Heart right ventricle (tissue), 16 donors: ENCODE data around the gene FBXO9. TPM values are rescaled to one million over a fixed set of nuclear protein-coding genes. Genes with fewer than 3 reads are reported as not detected.

Experiments
- ATAC-seq, 8 donors: fragments of 200-7000 bp; cut with Tn5 transposase; one replicate each; pipeline ENCODE4 v1.9.1; 2020; ENCODE audit warnings: mild to moderate bottlenecking in 8 of 8, moderate library complexity in 8 of 8, moderate number of reproducible peaks in 1 of 8
- DNase-seq, 2 donors: peaks; one replicate each; pipeline ENCODE4 v3.0.0-alpha.2; 2020
- H3K27ac ChIP-seq, 10 donors: fragments of 200-600 bp; sonication (generic) in 2 of 10; one replicate each; pipeline versions ENCODE4 v1.5.0 to v1.8.0; 2020 to 2022; ENCODE audit warnings: mild to moderate bottlenecking in 3 of 10
- H3K27me3 ChIP-seq, 7 donors: fragments of 200-600 bp; one replicate each; pipeline ENCODE4 v1.8.0; 2021 to 2022; ENCODE audit warnings: mild to moderate bottlenecking in 2 of 7
- H3K36me3 ChIP-seq, 9 donors: fragments of 200-600 bp; sonication (generic) in 1 of 9; one replicate each; pipeline versions ENCODE4 v1.5.0 to v1.8.0; 2020 to 2022; ENCODE audit warnings: mild to moderate bottlenecking in 2 of 9
- H3K4me1 ChIP-seq, 9 donors: fragments of 200-600 bp; sonication (generic) in 1 of 9; one replicate each; pipeline versions ENCODE4 v1.5.0 to v1.8.0; 2020 to 2022; ENCODE audit warnings: mild to moderate bottlenecking in 4 of 9
- H3K4me3 ChIP-seq, 10 donors: fragments of 200-600 bp; sonication (generic) in 2 of 10; one replicate each; pipeline versions ENCODE4 v1.5.0 to v1.8.0; 2020 to 2022; ENCODE audit warnings: mild to moderate bottlenecking in 7 of 10, moderate library complexity in 2 of 10
- H3K9me3 ChIP-seq, 11 donors: fragments of 200-600 bp in 10 of 11; sonication (generic) in 2 of 11; one replicate each; pipeline versions ENCODE4 v1.5.0 to v1.8.0; 2013 to 2022; ENCODE audit warnings: mild to moderate bottlenecking in 2 of 11, control low read depth in 1 of 11, moderate library complexity in 1 of 11
- WGBS, 2 donors: extraction: QIAGEN DNeasy Blood & Tissue Kit; methylation state at CpG; one replicate each; pipeline ENCODE4 v1.1.7; 2013; ENCODE audit warnings: inconsistent platforms in 1 of 2; 5-methylcytosine and 5-hydroxymethylcytosine counted together
- intact Hi-C, 10 donors: fragments of 100-400 bp; cut with DNase I; formaldehyde crosslinking; loops; one replicate each; pipeline versions ENCODE4 v1.11.1 to v1.14.2; 2022
- polyA plus RNA-seq, 2 donors: library from polyadenylated mRNA; stranded (reverse); fragments of 200-250 nt; gene quantifications; one replicate each; pipeline ENCODE4 v1.2.3, GENCODE V29; 2013
- total RNA-seq, 10 donors: library from RNA; stranded (reverse); fragmentation: NEBNext Ultra II Directional in 3 of 10; extraction: Animal tissue kit (Norgen Biotek cat#: 25700) in 3 of 10; gene quantifications; one replicate each; pipeline versions ENCODE4 v1.2.1 to v1.2.4, GENCODE V29; 2021 to 2023
- TF ChIP-seq, protein P1 (sequence below), 9 donors: fragments of 200-600 bp; sonication (generic) in 2 of 9; IDR thresholded peaks; one replicate each; pipeline versions ENCODE4 v1.5.0 to v1.8.0; 2021 to 2022; ENCODE audit warnings: antibody characterized with exemption in 9 of 9, mild to moderate bottlenecking in 5 of 9, moderate library complexity in 1 of 9
- donor health status: Arrhythmogenic right ventricular cardiomyopathy.
- donor health status: ischemic (EF 13 %, LVEDD 7.1; RV severe dilation, severe dysfunction).
- donor health status: healthy with polysubstance abuse.
- donor health status: DM: no; HTN: yes; CAD: no.
- donor health status: DM: no; HTN: no; CAD: no.
- donor health status: ischemic (EF 25% LVEDD 6.9; RV normal size, moderate dysfunction).
- donor health status: ischemic (EF 25% LVEDD 5.7; RV mildly dilated, moderate dysfunction).
- donor health status: healthy.
- donor health status: DM: yes; HTN: yes; CAD: no.
- donor health status: Ischemic cardiomyopathy.
- donor health status: ischemic (EF 35%, LVEDD 5.7; RV mildly dilated, moderate dysfunction).
- donor health status: nonischemic (EF 11% LVEDD 7.7; RV severe dilation, severe dysfunction).
- donor health status: DM: yes; HTN: yes; CAD: no.
- donor health status: PGD.
- donor health status: ischemic (EF 29% LVEDD 5.4; RV normal size, mild dysfunction).
- donor health status: nonischemic (EF 23%, LVEDD 6.1; RV moderate dilation, normal function).

Gene FBXO9
- total and polyA plus RNA-seq, 12 donors, result 16.8 to 80.8 (median 61.8) TPM

DNA sequence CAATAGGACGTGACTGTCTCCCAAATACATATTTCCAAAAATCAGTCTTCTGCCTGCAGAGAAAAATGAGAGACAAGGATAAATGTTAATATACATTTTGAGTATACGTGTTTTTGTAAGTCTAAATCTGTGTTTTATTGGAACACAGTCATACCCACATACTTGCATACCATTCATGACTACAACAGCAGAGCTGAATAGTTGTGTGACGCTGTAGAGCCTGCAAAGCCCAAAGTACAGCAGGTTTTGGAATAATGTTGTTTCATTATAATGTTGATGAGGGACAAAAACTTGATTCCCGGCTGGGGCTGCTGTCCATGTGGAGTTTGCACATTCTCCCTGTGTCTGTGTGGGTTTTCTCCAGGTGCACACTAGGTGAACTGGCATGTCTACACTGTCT lies 23.8 kb upstream of the FBXO9 start:
- intact Hi-C loops, result loop anchor here in 2 of 10 donors (5.0 kb wide), 1 partner anchor 44 kb away; the partner anchor contains the start of gene GSTA4 (in 2 of the 2)
- ATAC-seq, result peak in 4 of 8 donors; percentile 20 to 29 (median 23)
- 62 to 81% methylated on average over 4 of the region's 4 CpGs for WGBS, 2 donors
- Histone ChIP-seq H3K4me3 (no peak overlapping the region), H3K36me3 (peaks cover 0 to 49% (median 19%) of the 10 kb centered on the region in 9 donors), H3K4me1 (peaks cover 3 to 54% (median 39%) of the 10 kb centered on the region in 9 donors), H3K27me3 (no peaks in the 10 kb centered on the region), H3K9me3 (no peaks in the 10 kb centered on the region), H3K27ac (peak overlapping the region in 5 of 10 donors; percentile 70 to 85 (median 79))
- no peak for DNase-seq
- TF ChIP-seq, protein P1, sequence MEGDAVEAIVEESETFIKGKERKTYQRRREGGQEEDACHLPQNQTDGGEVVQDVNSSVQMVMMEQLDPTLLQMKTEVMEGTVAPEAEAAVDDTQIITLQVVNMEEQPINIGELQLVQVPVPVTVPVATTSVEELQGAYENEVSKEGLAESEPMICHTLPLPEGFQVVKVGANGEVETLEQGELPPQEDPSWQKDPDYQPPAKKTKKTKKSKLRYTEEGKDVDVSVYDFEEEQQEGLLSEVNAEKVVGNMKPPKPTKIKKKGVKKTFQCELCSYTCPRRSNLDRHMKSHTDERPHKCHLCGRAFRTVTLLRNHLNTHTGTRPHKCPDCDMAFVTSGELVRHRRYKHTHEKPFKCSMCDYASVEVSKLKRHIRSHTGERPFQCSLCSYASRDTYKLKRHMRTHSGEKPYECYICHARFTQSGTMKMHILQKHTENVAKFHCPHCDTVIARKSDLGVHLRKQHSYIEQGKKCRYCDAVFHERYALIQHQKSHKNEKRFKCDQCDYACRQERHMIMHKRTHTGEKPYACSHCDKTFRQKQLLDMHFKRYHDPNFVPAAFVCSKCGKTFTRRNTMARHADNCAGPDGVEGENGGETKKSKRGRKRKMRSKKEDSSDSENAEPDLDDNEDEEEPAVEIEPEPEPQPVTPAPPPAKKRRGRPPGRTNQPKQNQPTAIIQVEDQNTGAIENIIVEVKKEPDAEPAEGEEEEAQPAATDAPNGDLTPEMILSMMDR (IDR thresholded peaks at IDR 0.05), result no peak

DNA sequence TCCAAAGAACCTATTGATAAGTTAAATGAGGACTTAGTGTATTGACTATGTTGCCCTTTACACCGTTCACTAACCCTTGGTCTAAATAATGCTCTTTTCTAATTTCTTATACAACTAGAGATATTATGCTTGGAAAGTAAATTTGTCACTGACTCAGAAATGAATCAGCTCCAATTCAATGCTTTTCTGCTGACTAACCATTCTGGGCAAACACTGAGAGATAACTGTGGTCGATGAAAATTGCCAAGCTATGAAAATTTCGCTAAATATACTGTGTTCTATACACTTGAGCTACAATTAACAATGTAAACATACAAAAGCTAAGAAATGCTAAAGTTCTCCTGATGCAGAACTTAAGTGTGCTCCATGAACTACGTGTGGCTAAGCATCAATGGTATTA lies 23.1 kb upstream of the FBXO9 start:
- peaks cover 3 to 56% (median 39%) of the 10 kb centered on the region in 9 donors for H3K4me1 ChIP-seq
- TF ChIP-seq, protein P1 (IDR thresholded peaks at IDR 0.05), result no peak
- H3K4me3 ChIP-seq, result no peak overlapping the region
- no peak for DNase-seq
- H3K36me3 ChIP-seq, result peaks cover 0 to 42% (median 19%) of the 10 kb centered on the region in 9 donors
- H3K9me3 ChIP-seq, result no peaks in the 10 kb centered on the region
- WGBS, 2 donors, result 54 to 55% methylated on average over 4 of the region's 4 CpGs
- intact Hi-C loops, result loop anchor here in 2 of 10 donors (5.0 kb wide), 1 partner anchor 45 kb away; the partner anchor contains the start of gene GSTA4 (in 2 of the 2)
- no peaks in the 10 kb centered on the region for H3K27me3 ChIP-seq
- H3K27ac ChIP-seq, result peak overlapping the region in 7 of 10 donors; percentile 25 to 85 (median 78)
- no peak for ATAC-seq

DNA sequence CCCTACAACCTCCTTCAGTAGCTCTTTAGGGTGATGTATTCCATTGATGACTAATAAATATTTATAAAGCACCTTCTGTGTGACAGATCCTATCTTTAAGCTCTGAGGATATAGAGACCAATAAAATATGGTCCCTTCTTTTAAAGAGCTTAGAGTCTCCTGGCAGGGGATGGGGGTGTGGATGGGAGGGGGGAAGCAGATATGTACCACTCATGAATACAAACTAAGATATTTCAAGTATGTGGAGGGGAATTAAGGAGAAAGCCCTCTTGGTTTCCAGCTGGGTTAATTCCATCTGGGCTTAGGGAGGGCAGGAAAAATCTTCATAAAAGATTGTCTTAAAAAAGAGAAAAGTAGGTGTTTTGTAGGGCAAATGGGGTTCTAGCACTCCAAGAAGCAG lies 21.6 kb upstream of the FBXO9 start:
- H3K4me3 ChIP-seq, result no peak overlapping the region
- H3K9me3 ChIP-seq, result no peaks in the 10 kb centered on the region
- peak overlapping the region in 7 of 10 donors; percentile 15 to 85 (median 78) for H3K27ac ChIP-seq
- no peaks in the 10 kb centered on the region for H3K27me3 ChIP-seq
- H3K36me3 ChIP-seq, result peaks cover 0 to 28% (median 19%) of the 10 kb centered on the region in 9 donors
- DNase-seq (no peak), ATAC-seq (peak in 2 of 8 donors; percentile 30 to 41)
- TF ChIP-seq, protein P1 (IDR thresholded peaks at IDR 0.05), result no peak
- peaks cover 3 to 66% (median 49%) of the 10 kb centered on the region in 9 donors for H3K4me1 ChIP-seq
- intact Hi-C loops, result loop anchor here in 2 of 10 donors (5.0 kb wide), 1 partner anchor 46 kb away; the partner anchor contains the start of gene GSTA4 (in 2 of the 2)

DNA sequence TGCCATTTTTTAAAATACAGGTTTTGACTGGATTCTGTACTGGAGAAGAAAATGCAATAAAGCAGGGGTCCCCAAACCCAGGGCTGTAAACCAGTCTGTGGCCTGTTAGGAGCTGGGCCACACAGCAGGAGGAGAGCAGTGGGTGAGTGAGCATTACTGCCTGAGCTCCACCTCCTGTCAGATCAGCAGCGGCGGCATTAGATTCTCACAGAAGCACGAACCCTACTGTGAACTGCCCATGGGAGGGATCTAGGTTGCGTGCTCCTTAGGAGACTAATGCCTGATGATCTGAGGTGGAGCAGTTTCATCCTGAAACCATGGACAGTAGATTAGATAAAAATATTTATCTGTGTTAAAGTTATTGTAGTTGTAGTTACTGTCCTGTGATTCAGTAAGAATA lies 21.1 kb upstream of the FBXO9 start:
- peak overlapping the region in 6 of 10 donors; percentile 15 to 85 (median 78) for H3K27ac ChIP-seq
- TF ChIP-seq, protein P1 (IDR thresholded peaks at IDR 0.05), result peak in 2 of 9 donors; percentile 9 to 14
- H3K27me3 ChIP-seq, result no peaks in the 10 kb centered on the region
- peaks cover 0 to 23% (median 19%) of the 10 kb centered on the region in 9 donors for H3K36me3 ChIP-seq
- peak in 7 of 8 donors; percentile 31 to 76 (median 64) for ATAC-seq
- intact Hi-C loops, result loop anchor here in 2 of 10 donors (5.0 kb wide), 1 partner anchor 47 kb away; the partner anchor contains the start of gene GSTA4 (in 2 of the 2)
- peak in 1 of 2 donors; percentile 39 for DNase-seq
- no peak overlapping the region for H3K4me3 ChIP-seq
- no peaks in the 10 kb centered on the region for H3K9me3 ChIP-seq
- WGBS, 2 donors, result 39 to 52% methylated on average over 4 of the region's 4 CpGs
- peaks cover 3 to 71% (median 52%) of the 10 kb centered on the region in 9 donors for H3K4me1 ChIP-seq
